Effector memory CD4-positive, alpha-beta T cell (primary cell): ENCODE results near the gene C1orf56.

ENCODE experiments used
- DNase-seq, 3 donors: peaks; one replicate each; pipeline ENCODE4 v3.0.0-alpha.2; 2020
- H3K27ac ChIP-seq: 2 replicates; pipeline ENCODE4 v1.7.0; 2013; ENCODE audit warnings: mild to moderate bottlenecking, low read length, moderate library complexity; ENCODE audit not compliant: insufficient read depth, poor library complexity, severe bottlenecking
- H3K27me3 ChIP-seq: replicated peaks from 2 replicates; pipeline ENCODE4 v1.7.0; 2013; ENCODE audit warnings: mild to moderate bottlenecking, low read length; ENCODE audit not compliant: insufficient read depth, control insufficient read depth, poor library complexity, severe bottlenecking
- H3K36me3 ChIP-seq: 2 replicates; pipeline ENCODE4 v1.7.0; 2013; ENCODE audit warnings: mild to moderate bottlenecking, low read length, moderate library complexity; ENCODE audit not compliant: control insufficient read depth, insufficient read depth
- H3K4me1 ChIP-seq: 2 replicates; pipeline ENCODE4 v1.7.0; 2013; ENCODE audit warnings: low read length, mild to moderate bottlenecking; ENCODE audit not compliant: control insufficient read depth, insufficient read depth, poor library complexity, severe bottlenecking
- H3K4me3 ChIP-seq: 2 replicates; pipeline ENCODE4 v1.7.0; 2013; ENCODE audit warnings: low read length, low read depth, mild to moderate bottlenecking; ENCODE audit not compliant: insufficient read depth, poor library complexity, severe bottlenecking
- H3K9me3 ChIP-seq: 2 replicates; pipeline ENCODE4 v1.7.0; 2013; ENCODE audit warnings: mild to moderate bottlenecking, low read length, moderate library complexity; ENCODE audit not compliant: control insufficient read depth
- total RNA-seq, 3 donors: gene quantifications; one replicate each; lab custom pipeline; 2026; lab: John Stamatoyannopoulos, UW

C1orf56 gene
- total RNA-seq, result 1.2 to 2.1 (median 1.3) reads per million in 3 donors

GRCh38 chr1:151047591-151047924 lies at the start of gene C1orf56:
Gene C1orf56 (plus strand): TSS chr1:151047751. CDS start chr1:151047848, 97 bp downstream.
- no peaks in the 10 kb centered on the region for H3K27me3 ChIP-seq
- H3K36me3 ChIP-seq, result peaks cover 12% of the 10 kb centered on the region
- peaks cover 20% of the 10 kb centered on the region for H3K4me1 ChIP-seq
- H3K27ac ChIP-seq, result peak within 1 kb of the TSS; percentile 82
- peak within 1 kb of the TSS; percentile 74 for H3K4me3 ChIP-seq
- H3K9me3 ChIP-seq, result no peaks in the 10 kb centered on the region
- DNase-seq, result peak in 2 of 3 donors; percentile 32 to 50

- peaks cover 10% of the 10 kb centered on the region for H3K4me1 ChIP-seq
- peaks cover 45% of the 10 kb centered on the region for H3K36me3 ChIP-seq
- no peak overlapping the region for H3K27ac ChIP-seq
- H3K9me3 ChIP-seq, result no peaks in the 10 kb centered on the region
- H3K4me3 ChIP-seq, result no peak overlapping the region
- no peak for DNase-seq
- H3K27me3 ChIP-seq, result no peaks in the 10 kb centered on the region
These were observed 49.6 kb upstream of the C1orf56 start for GRCh38 chr1:150997949-150998348.

GRCh38 chr1:150999051-150999674 lies 48.4 kb upstream of the C1orf56 start:
- Histone ChIP-seq H3K36me3 (peaks cover 45% of the 10 kb centered on the region), H3K27ac (no peak overlapping the region), H3K9me3 (no peaks in the 10 kb centered on the region), H3K4me1 (peaks cover 23% of the 10 kb centered on the region), H3K27me3 (no peaks in the 10 kb centered on the region), H3K4me3 (no peak overlapping the region)
- DNase-seq, result no peak

- no peak for DNase-seq
- Histone ChIP-seq H3K27ac (no peak overlapping the region), H3K36me3 (peaks cover 45% of the 10 kb centered on the region), H3K4me1 (peaks cover 25% of the 10 kb centered on the region), H3K4me3 (no peak overlapping the region), H3K9me3 (no peaks in the 10 kb centered on the region), H3K27me3 (no peaks in the 10 kb centered on the region)
These were observed 47.6 kb upstream of the C1orf56 start for GRCh38 chr1:150999926-151000325.

GRCh38 chr1:151000408-151000807 lies 47.1 kb upstream of the C1orf56 start:
- H3K27me3 ChIP-seq, result no peaks in the 10 kb centered on the region
- H3K36me3 ChIP-seq, result peaks cover 45% of the 10 kb centered on the region
- no peaks in the 10 kb centered on the region for H3K9me3 ChIP-seq
- H3K27ac ChIP-seq, result no peak overlapping the region
- H3K4me3 ChIP-seq, result no peak overlapping the region
- no peak for DNase-seq
- peaks cover 25% of the 10 kb centered on the region for H3K4me1 ChIP-seq

- H3K4me1 ChIP-seq, result peaks cover 27% of the 10 kb centered on the region
- DNase-seq, result no peak
- no peaks in the 10 kb centered on the region for H3K27me3 ChIP-seq
- H3K4me3 ChIP-seq, result no peak overlapping the region
- no peak overlapping the region for H3K27ac ChIP-seq
- peaks cover 42% of the 10 kb centered on the region for H3K36me3 ChIP-seq
- H3K9me3 ChIP-seq, result no peaks in the 10 kb centered on the region
These were observed 45.9 kb upstream of the C1orf56 start for GRCh38 chr1:151001602-151002001.

GRCh38 chr1:151002051-151002450 lies 45.5 kb upstream of the C1orf56 start:
- peak overlapping the region; percentile 52 for H3K27ac ChIP-seq
- no peaks in the 10 kb centered on the region for H3K27me3 ChIP-seq
- DNase-seq, result no peak
- H3K4me1 ChIP-seq, result peaks cover 32% of the 10 kb centered on the region
- peak overlapping the region; percentile 27 for H3K4me3 ChIP-seq
- H3K9me3 ChIP-seq, result no peaks in the 10 kb centered on the region
- peaks cover 37% of the 10 kb centered on the region for H3K36me3 ChIP-seq

- peak overlapping the region; percentile 27 for H3K4me3 ChIP-seq
- no peak for DNase-seq
- H3K36me3 ChIP-seq, result peaks cover 32% of the 10 kb centered on the region
- H3K27me3 ChIP-seq, result no peaks in the 10 kb centered on the region
- peak overlapping the region; percentile 52 for H3K27ac ChIP-seq
- H3K9me3 ChIP-seq, result no peaks in the 10 kb centered on the region
- H3K4me1 ChIP-seq, result peaks cover 37% of the 10 kb centered on the region
These were observed 44.9 kb upstream of the C1orf56 start for GRCh38 chr1:151002611-151003010.

- Histone ChIP-seq H3K4me1 (peaks cover 39% of the 10 kb centered on the region), H3K36me3 (peaks cover 26% of the 10 kb centered on the region), H3K4me3 (peak overlapping the region; percentile 27), H3K27ac (peak overlapping the region; percentile 52), H3K9me3 (no peaks in the 10 kb centered on the region), H3K27me3 (no peaks in the 10 kb centered on the region)
- no peak for DNase-seq
These were observed 44.4 kb upstream of the C1orf56 start for GRCh38 chr1:151003180-151003579.

GRCh38 chr1:151005729-151006319 lies 41.7 kb upstream of the C1orf56 start:
- H3K4me3 ChIP-seq, result peak overlapping the region; percentile 67
- peak overlapping the region; percentile 94 for H3K27ac ChIP-seq
- peaks cover 9% of the 10 kb centered on the region for H3K36me3 ChIP-seq
- H3K27me3 ChIP-seq, result no peaks in the 10 kb centered on the region
- DNase-seq, result no peak
- H3K9me3 ChIP-seq, result no peaks in the 10 kb centered on the region
- H3K4me1 ChIP-seq, result peaks cover 47% of the 10 kb centered on the region
